DMS 273 (cell line): ENCODE data around the gene CFAP73.
"Not testable (repeated sequence)": the region's sequence is repeated elsewhere in the genome, so short reads cannot be mapped to it uniquely, and the experiment has no call there.

Source experiments
- DNase-seq: peaks from one replicate; lab custom pipeline; 2025; ENCODE audit not compliant: unreplicated experiment; lab: John Stamatoyannopoulos, UW

CFAP73 gene

GRCh38 chr12:113141716-113142115, 7.8 kb upstream of the CFAP73 start:
- not testable (repeated sequence) for DNase-seq

GRCh38 chr12:113142173-113142885, 7.2 kb upstream of the CFAP73 start:
- DNase-seq, result peak; percentile 21

GRCh38 chr12:113142886-113143332, 6.6 kb upstream of the CFAP73 start:
- no peak for DNase-seq

- DNase-seq, result no peak
Observed at GRCh38 chr12:113143959-113144358, 5.6 kb upstream of the CFAP73 start.

- no peak for DNase-seq
Observed at GRCh38 chr12:113144806-113145205, 4.7 kb upstream of the CFAP73 start.

- DNase-seq, result no peak
Observed at GRCh38 chr12:113145720-113146551, 3.6 kb upstream of the CFAP73 start.

GRCh38 chr12:113146999-113147398, 2.5 kb upstream of the CFAP73 start:
- DNase-seq, result no peak

- no peak for DNase-seq
Observed at GRCh38 chr12:113151655-113152054, 2.1 kb downstream of the CFAP73 start.

- no peak for DNase-seq
Observed at GRCh38 chr12:113152196-113152834, 2.8 kb downstream of the CFAP73 start.

- peak; percentile 87 for DNase-seq
Observed at GRCh38 chr12:113152835-113153814, 3.6 kb downstream of the CFAP73 start.

GRCh38 chr12:113154351-113154973, 4.9 kb downstream of the CFAP73 start:
- peak; percentile 66 for DNase-seq

GRCh38 chr12:113155060-113155459, 5.5 kb downstream of the CFAP73 start:
- DNase-seq, result no peak

GRCh38 chr12:113155646-113156045, 6.1 kb downstream of the CFAP73 start:
- no peak for DNase-seq

GRCh38 chr12:113157218-113157859, 7.8 kb downstream of the CFAP73 start:
- no peak for DNase-seq

GRCh38 chr12:113158439-113159203, 9.1 kb downstream of the CFAP73 start:
- no peak for DNase-seq

GRCh38 chr12:113159937-113160336, 10.4 kb downstream of the CFAP73 start:
- DNase-seq, result no peak

- peak; percentile 57 for DNase-seq
Observed at GRCh38 chr12:113161415-113162016, 12.0 kb downstream of the CFAP73 start.
